Liver (tissue), 9 donors: ENCODE results near the gene BIN1. TPM values are rescaled to one million over a fixed set of nuclear protein-coding genes. Genes with fewer than 3 reads are reported as not detected.
"Not testable (repeated sequence)": the region's sequence is repeated elsewhere in the genome, so short reads cannot be mapped to it uniquely, and the experiment has no call there.

ENCODE experiments used
- DNase-seq: peaks from one replicate; pipeline ENCODE4 v3.0.0-alpha.2; 2017; ENCODE audit warnings: low spot score
- H3K27ac ChIP-seq, 2 donors: one replicate each; pipeline ENCODE4 v1.7.0; 2013; ENCODE audit warnings: inconsistent platforms in 2 of 2, low read length in 2 of 2, control low read depth in 1 of 2, low read depth in 1 of 2, mild to moderate bottlenecking in 1 of 2
- H3K27me3 ChIP-seq, 4 donors: one replicate each; pipeline versions ENCODE4 v1.6.1 to v1.7.0; 2013; ENCODE audit warnings: low read length in 3 of 4, inconsistent platforms in 1 of 4, mild to moderate bottlenecking in 1 of 4, moderate library complexity in 1 of 4; ENCODE audit not compliant: control insufficient read depth in 4 of 4, insufficient read depth in 4 of 4
- H3K36me3 ChIP-seq, 4 donors: one replicate each; pipeline versions ENCODE4 v1.6.1 to v1.7.0; 2013; ENCODE audit warnings: low read length in 3 of 4, mild to moderate bottlenecking in 3 of 4, low read depth in 1 of 4, moderate library complexity in 1 of 4; ENCODE audit not compliant: control insufficient read depth in 4 of 4, insufficient read depth in 3 of 4
- H3K4me1 ChIP-seq, 4 donors: one replicate each; pipeline versions ENCODE4 v1.6.1 to v1.7.0; 2013; ENCODE audit warnings: low read length in 3 of 4, mild to moderate bottlenecking in 3 of 4, moderate library complexity in 1 of 4; ENCODE audit not compliant: control insufficient read depth in 4 of 4, insufficient read depth in 4 of 4
- H3K4me3 ChIP-seq, 3 donors: one replicate each; pipeline versions ENCODE4 v1.6.1 to v1.7.0; 2013; ENCODE audit warnings: low read length in 3 of 3, control low read depth in 1 of 3, low read depth in 1 of 3, mild to moderate bottlenecking in 1 of 3
- H3K9ac ChIP-seq, 2 donors: one replicate each; pipeline ENCODE4 v1.7.0; 2013; ENCODE audit warnings: low read length in 2 of 2, mild to moderate bottlenecking in 2 of 2, moderate library complexity in 2 of 2, control low read depth in 1 of 2, low read depth in 1 of 2
- H3K9me3 ChIP-seq, 4 donors: one replicate each; pipeline versions ENCODE4 v1.6.1 to v1.7.0; 2013; ENCODE audit warnings: low read length in 3 of 4; ENCODE audit not compliant: control insufficient read depth in 4 of 4
- EGR1 ChIP-seq, 2 donors: IDR thresholded peaks; 2 replicates each; pipeline ENCODE4 v1.6.1; 2016 to 2018; ENCODE audit warnings: antibody characterized with exemption in 2 of 2, low read depth in 2 of 2
- FOXA1 ChIP-seq: IDR thresholded peaks from 2 replicates; pipeline ENCODE4 v1.6.1; 2016; ENCODE audit warnings: antibody characterized with exemption
- GABPA ChIP-seq, 2 donors: IDR thresholded peaks in 1 of 2; conservative IDR thresholded peaks in 1 of 2; 2 replicates each; pipeline ENCODE4 v1.6.1; 2016; ENCODE audit warnings: antibody characterized with exemption in 2 of 2, mild to moderate bottlenecking in 1 of 2, moderate library complexity in 1 of 2
- HNF4A ChIP-seq, 2 donors: conservative IDR thresholded peaks; 2 replicates each; pipeline ENCODE4 v1.6.1; 2016; ENCODE audit warnings: antibody characterized with exemption in 2 of 2, mild to moderate bottlenecking in 2 of 2
- HNF4G ChIP-seq: IDR thresholded peaks from 2 replicates; pipeline ENCODE4 v1.6.1; 2016; ENCODE audit warnings: antibody characterized with exemption
- JUND ChIP-seq, 2 donors: IDR thresholded peaks; 2 replicates each; pipeline ENCODE4 v1.6.1; 2016; ENCODE audit warnings: antibody characterized with exemption in 2 of 2
- NR2F2 ChIP-seq: IDR thresholded peaks from 2 replicates; pipeline ENCODE4 v1.6.1; 2016; ENCODE audit warnings: antibody characterized with exemption
- RAD21 ChIP-seq, 2 donors: IDR thresholded peaks; 2 replicates each; pipeline ENCODE4 v1.6.1; 2016; ENCODE audit warnings: antibody characterized with exemption in 2 of 2, mild to moderate bottlenecking in 2 of 2
- RXRA ChIP-seq, 2 donors: IDR thresholded peaks; 2 replicates each; pipeline ENCODE4 v1.6.1; 2017 to 2018; ENCODE audit warnings: antibody characterized with exemption in 2 of 2, mild to moderate bottlenecking in 1 of 2
- SP1 ChIP-seq: IDR thresholded peaks from 2 replicates; pipeline ENCODE4 v1.6.1; 2018; ENCODE audit warnings: antibody characterized with exemption, mild to moderate bottlenecking
- TAF1 ChIP-seq: conservative IDR thresholded peaks from 2 replicates; pipeline ENCODE4 v1.6.1; 2016; ENCODE audit warnings: antibody characterized with exemption, mild to moderate bottlenecking
- YY1 ChIP-seq: IDR thresholded peaks from 2 replicates; pipeline ENCODE4 v1.6.1; 2016; ENCODE audit warnings: antibody characterized with exemption, mild to moderate bottlenecking
- WGBS: extraction: QIAGEN DNeasy Blood & Tissue Kit; methylation state at CpG from one replicate; pipeline ENCODE4 v1.1.7; 2013; 5-methylcytosine and 5-hydroxymethylcytosine counted together
- polyA plus RNA-seq, 2 donors: library from polyadenylated mRNA; stranded (reverse) in 1 of 2; unstranded in 1 of 2; fragments of 200-250 nt in 1 of 2; fragments of >200 nt in 1 of 2; fragmentation: Nextera tagmentation in 1 of 2; extraction: Ambion mirVana in 1 of 2; gene quantifications; one replicate each; pipeline versions ENCODE4 v1.2.1 to v1.2.3, GENCODE V29; 2013 to 2015
- total RNA-seq, 2 donors: library from RNA; depleted of rRNA; stranded (reverse); fragments of >200 nt; gene quantifications; one replicate each; pipeline ENCODE4 v1.2.3, GENCODE V29; 2014
- TF ChIP-seq, protein P1 (sequence below): IDR thresholded peaks from 2 replicates; pipeline ENCODE4 v1.6.1; 2016; ENCODE audit warnings: antibody characterized with exemption
- TF ChIP-seq, protein P2 (sequence below): IDR thresholded peaks from 2 replicates; pipeline ENCODE4 v1.6.1; 2016; ENCODE audit warnings: antibody characterized with exemption
- TF ChIP-seq, protein P3 (sequence below): fragments of 150-350 bp; IDR thresholded peaks from 2 replicates; pipeline ENCODE4 v1.5.1; 2017; ENCODE audit warnings: improper control_type of control experiment, low read depth, low read length; ENCODE audit not compliant: missing input control
- TF ChIP-seq, protein P4 (sequence below): IDR thresholded peaks from 2 replicates; pipeline ENCODE4 v1.6.1; 2016; ENCODE audit warnings: antibody characterized with exemption, mild to moderate bottlenecking
- TF ChIP-seq, protein P5 (sequence below): IDR thresholded peaks from 2 replicates; pipeline ENCODE4 v1.6.1; 2016; ENCODE audit warnings: antibody characterized with exemption
- donor health status: healthy.
- donor health status: healthy.
- donor health status: healthy.
- donor health status: healthy.
- donor health status: healthy.

Gene BIN1
- total and polyA plus RNA-seq, 4 donors, result 13.3 to 21.5 (median 15.0) TPM

DNA sequence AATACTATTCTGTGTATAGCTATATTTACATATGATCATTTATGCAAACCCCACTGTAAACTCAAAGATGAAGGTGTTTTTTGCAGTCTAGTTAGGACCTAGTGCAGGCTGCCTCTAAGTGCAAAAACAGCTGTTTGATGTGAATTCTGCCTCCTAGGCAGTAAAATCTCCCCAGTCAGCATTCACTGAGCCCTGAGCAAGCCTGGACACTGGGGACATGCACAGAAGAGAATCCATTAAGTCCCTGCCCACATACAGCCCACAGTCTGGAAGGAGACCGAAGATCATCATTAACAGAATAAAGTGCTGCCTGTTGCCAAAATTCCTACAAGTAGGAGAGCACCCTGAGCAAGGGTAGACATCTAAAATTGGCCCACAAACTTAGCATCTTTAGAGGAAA is 14.4 kb upstream of the BIN1 start:
- Histone ChIP-seq H3K9ac (no peak overlapping the region), H3K4me3 (no peak overlapping the region), H3K36me3 (no peaks in the 10 kb centered on the region), H3K27ac (no peak overlapping the region), H3K9me3 (no peaks in the 10 kb centered on the region), H3K4me1 (peaks cover 0 to 3% (median 1%) of the 10 kb centered on the region in 4 donors), H3K27me3 (no peaks in the 10 kb centered on the region)
- 89% methylated on average over 1 of the region's 1 CpG for WGBS
- DNase-seq, result no peak
- TF ChIP-seq HNF4A (conservative IDR thresholded peaks at IDR 0.05) (no peak), YY1 (no peak), JUND (IDR thresholded peaks at IDR 0.05) (no peak), SP1 (no peak), HNF4G (no peak), TAF1 (no peak), RXRA (IDR thresholded peaks at IDR 0.05) (no peak), RAD21 (IDR thresholded peaks at IDR 0.05) (no peak), EGR1 (IDR thresholded peaks at IDR 0.05; ENCODE audit: low read depth in 2 of 2) (no peak), GABPA (IDR thresholded peaks at IDR 0.05 in 1 of 2, conservative IDR thresholded peaks at IDR 0.05 in 1 of 2) (no peak), FOXA1 (no peak), NR2F2 (no peak)
- TF ChIP-seq, protein P1, sequence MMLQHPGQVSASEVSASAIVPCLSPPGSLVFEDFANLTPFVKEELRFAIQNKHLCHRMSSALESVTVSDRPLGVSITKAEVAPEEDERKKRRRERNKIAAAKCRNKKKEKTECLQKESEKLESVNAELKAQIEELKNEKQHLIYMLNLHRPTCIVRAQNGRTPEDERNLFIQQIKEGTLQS, result no peak
- TF ChIP-seq, protein P2, sequence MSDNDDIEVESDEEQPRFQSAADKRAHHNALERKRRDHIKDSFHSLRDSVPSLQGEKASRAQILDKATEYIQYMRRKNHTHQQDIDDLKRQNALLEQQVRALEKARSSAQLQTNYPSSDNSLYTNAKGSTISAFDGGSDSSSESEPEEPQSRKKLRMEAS, result no peak
- TF ChIP-seq, protein P3, sequence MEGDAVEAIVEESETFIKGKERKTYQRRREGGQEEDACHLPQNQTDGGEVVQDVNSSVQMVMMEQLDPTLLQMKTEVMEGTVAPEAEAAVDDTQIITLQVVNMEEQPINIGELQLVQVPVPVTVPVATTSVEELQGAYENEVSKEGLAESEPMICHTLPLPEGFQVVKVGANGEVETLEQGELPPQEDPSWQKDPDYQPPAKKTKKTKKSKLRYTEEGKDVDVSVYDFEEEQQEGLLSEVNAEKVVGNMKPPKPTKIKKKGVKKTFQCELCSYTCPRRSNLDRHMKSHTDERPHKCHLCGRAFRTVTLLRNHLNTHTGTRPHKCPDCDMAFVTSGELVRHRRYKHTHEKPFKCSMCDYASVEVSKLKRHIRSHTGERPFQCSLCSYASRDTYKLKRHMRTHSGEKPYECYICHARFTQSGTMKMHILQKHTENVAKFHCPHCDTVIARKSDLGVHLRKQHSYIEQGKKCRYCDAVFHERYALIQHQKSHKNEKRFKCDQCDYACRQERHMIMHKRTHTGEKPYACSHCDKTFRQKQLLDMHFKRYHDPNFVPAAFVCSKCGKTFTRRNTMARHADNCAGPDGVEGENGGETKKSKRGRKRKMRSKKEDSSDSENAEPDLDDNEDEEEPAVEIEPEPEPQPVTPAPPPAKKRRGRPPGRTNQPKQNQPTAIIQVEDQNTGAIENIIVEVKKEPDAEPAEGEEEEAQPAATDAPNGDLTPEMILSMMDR, result no peak

DNA sequence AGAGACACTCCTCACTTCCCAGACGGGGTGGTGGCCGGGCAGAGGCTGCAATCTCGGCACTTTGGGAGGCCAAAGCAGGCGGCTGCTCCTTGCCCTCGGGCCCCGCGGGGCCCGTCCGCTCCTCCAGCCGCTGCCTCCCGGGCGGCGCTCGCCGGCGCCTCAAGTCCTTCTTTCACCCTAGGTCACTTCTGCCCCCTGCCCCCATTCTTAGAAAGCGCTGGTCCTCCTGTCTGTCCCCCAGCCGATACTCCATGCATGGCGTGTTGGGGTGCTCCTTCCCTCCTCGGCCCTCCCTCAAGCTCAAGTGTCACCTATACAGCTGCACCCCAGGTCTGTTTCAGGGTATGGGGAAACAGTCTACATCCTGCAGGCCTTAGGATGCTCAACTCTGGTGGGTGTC is 13.5 kb upstream of the BIN1 start:
- H3K36me3 ChIP-seq, H3K4me3 ChIP-seq, H3K27ac ChIP-seq, H3K9ac ChIP-seq, H3K9me3 ChIP-seq, H3K27me3 ChIP-seq, DNase-seq: not testable (repeated sequence)
- peaks cover 0 to 11% (median 6%) of the 10 kb centered on the region in 4 donors for H3K4me1 ChIP-seq
- WGBS, result 94% methylated on average over 18 of the region's 20 CpGs

DNA sequence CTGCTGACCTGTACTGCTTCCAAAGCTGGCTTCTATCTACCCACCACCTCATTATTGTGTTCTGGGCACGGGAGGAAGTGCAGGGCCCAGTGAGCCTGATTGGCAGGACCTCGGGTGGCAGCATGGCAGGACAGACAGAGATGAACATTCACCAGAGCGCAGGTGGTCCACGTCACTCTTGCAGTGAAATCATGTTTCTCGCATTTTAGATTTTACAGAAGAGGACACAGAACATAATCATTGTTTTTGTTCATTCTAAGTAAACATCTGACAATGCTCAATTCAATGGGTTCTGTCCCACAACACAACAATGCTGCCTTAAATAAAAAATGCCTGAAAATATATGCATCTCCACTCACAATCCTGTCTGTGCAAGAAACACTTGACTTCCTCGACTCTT is 11.5 kb upstream of the BIN1 start:
- TF ChIP-seq, protein P4, sequence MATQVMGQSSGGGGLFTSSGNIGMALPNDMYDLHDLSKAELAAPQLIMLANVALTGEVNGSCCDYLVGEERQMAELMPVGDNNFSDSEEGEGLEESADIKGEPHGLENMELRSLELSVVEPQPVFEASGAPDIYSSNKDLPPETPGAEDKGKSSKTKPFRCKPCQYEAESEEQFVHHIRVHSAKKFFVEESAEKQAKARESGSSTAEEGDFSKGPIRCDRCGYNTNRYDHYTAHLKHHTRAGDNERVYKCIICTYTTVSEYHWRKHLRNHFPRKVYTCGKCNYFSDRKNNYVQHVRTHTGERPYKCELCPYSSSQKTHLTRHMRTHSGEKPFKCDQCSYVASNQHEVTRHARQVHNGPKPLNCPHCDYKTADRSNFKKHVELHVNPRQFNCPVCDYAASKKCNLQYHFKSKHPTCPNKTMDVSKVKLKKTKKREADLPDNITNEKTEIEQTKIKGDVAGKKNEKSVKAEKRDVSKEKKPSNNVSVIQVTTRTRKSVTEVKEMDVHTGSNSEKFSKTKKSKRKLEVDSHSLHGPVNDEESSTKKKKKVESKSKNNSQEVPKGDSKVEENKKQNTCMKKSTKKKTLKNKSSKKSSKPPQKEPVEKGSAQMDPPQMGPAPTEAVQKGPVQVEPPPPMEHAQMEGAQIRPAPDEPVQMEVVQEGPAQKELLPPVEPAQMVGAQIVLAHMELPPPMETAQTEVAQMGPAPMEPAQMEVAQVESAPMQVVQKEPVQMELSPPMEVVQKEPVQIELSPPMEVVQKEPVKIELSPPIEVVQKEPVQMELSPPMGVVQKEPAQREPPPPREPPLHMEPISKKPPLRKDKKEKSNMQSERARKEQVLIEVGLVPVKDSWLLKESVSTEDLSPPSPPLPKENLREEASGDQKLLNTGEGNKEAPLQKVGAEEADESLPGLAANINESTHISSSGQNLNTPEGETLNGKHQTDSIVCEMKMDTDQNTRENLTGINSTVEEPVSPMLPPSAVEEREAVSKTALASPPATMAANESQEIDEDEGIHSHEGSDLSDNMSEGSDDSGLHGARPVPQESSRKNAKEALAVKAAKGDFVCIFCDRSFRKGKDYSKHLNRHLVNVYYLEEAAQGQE, result no peak
- no peak for TF ChIP-seq HNF4G
- TF ChIP-seq, protein P5, sequence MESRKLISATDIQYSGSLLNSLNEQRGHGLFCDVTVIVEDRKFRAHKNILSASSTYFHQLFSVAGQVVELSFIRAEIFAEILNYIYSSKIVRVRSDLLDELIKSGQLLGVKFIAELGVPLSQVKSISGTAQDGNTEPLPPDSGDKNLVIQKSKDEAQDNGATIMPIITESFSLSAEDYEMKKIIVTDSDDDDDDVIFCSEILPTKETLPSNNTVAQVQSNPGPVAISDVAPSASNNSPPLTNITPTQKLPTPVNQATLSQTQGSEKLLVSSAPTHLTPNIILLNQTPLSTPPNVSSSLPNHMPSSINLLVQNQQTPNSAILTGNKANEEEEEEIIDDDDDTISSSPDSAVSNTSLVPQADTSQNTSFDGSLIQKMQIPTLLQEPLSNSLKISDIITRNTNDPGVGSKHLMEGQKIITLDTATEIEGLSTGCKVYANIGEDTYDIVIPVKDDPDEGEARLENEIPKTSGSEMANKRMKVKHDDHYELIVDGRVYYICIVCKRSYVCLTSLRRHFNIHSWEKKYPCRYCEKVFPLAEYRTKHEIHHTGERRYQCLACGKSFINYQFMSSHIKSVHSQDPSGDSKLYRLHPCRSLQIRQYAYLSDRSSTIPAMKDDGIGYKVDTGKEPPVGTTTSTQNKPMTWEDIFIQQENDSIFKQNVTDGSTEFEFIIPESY, result no peak
- no peaks in the 10 kb centered on the region for H3K36me3 ChIP-seq
- WGBS, result 93% methylated on average over 6 of the region's 6 CpGs
- H3K9me3 ChIP-seq, result no peaks in the 10 kb centered on the region
- H3K4me1 ChIP-seq, result peaks cover 1 to 18% (median 12%) of the 10 kb centered on the region in 4 donors
- H3K27me3 ChIP-seq, result no peaks in the 10 kb centered on the region
- H3K4me3 ChIP-seq, result no peak overlapping the region
- no peak overlapping the region for H3K9ac ChIP-seq
- DNase-seq, result no peak
- H3K27ac ChIP-seq, result no peak overlapping the region
